Kidney capillary endothelial cell (primary cell): Measurements from ENCODE around the gene ADCY9.
A peak's percentile ranks its signal among the peaks of the same experiment; 100 is the strongest.
"Not testable (repeated sequence)": the region's sequence is repeated elsewhere in the genome, so short reads cannot be mapped to it uniquely, and the experiment has no call there.

Experiments
- DNase-seq: peaks from one replicate; pipeline ENCODE4 v3.0.0-alpha.2; 2018; ENCODE audit warnings: low spot score

ADCY9 gene

DNA sequence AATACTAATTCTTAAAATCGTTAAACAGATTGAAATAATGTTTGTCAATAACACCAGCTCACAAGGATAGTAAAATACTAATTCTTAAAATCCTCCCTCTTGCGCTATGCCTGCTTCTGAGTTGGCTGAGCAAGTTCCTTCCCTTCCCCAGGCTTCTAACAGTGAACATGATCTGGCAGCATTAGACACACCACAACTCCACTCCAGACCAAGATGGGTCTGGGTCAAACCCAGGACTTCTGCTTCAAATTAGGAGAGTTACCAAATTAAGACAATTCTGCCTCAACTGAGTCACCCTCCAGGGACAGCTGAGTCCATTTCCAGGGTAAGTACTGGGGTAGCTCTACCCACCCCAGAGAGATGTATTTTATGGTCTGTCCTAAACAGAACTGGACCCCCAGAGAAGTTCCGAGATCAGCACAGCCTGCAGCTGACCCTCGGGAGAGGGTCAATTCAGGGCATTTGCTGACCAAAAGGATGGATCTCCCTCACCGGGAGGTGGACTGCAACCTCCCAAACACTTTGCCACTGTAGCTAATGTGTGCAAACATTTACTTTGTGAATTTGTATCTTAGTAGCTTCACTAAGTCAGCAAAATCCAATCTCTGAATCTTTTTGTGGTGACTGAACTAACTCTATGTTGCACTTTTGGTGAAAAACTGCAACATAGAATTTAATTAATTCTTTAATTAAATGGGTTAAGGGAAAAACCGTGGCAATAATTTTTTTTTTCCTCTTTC is 48.8 kb downstream of the ADCY9 start:
- DNase-seq: no peak

DNA sequence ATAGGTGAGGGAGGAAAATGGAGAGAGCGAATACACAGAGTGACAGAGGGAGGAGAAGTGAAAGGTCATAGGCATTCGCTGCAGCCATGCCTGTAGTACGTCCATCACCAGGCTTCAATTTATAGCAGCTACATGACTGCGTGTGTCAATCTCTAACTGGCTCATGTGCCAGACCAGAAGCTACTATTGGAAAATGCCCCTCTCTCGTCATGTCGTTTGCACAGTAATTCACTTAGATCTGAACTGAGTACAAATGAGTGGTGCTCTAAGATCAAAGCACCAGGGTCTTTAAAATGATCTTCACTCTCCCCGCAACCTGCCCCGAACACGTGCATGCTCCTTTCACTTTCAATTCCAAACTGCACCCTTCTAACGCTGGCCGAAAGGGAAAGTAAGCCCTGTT is 51.3 kb downstream of the ADCY9 start:
- DNase-seq: no peak

DNA sequence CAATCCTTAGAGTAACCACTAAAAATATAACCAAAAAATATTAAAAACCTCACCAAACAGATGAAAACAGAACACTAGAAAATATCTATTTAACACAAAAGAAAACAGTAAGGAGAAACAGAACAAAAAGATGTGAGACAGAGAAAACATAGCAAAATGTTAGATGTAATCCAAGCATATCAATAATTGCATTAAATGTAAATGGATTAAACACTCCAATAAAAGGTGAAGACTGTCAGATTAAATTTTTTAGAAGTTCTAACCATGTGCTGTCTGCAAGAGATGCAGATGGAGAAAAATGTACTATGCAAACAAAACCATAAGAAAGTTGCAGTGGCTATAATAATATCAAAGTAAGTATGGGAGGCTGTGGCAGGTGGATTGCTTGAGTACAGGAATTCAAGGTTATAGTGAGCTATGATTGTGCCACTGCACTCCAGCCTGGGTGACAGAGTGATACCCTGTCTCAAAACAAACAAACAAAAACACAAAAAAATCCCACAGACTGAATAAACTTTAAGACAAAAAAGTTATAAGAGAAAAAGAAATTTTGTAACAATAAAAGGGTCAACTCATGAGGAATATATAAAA is 53.9 kb downstream of the ADCY9 start:
- DNase-seq: no peak

DNA sequence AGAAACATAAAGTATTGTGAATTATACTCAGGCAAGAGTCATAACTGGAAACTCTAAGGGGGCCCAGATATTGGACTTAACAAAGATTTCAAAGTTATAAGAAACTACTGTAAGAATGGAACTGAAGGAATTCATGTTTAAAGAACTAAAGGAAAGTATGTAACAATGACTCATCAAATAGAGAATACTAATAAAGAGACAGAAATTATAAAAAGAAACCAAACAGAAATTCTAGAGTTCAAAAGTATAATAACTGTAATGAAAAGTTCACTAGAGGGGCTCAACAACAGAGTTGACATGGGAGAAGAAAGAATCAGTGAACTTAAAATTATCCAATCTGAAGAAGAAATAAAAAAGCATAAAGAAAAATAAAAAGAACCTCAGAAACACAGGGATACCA is 55.4 kb downstream of the ADCY9 start:
- no peak for DNase-seq

DNA sequence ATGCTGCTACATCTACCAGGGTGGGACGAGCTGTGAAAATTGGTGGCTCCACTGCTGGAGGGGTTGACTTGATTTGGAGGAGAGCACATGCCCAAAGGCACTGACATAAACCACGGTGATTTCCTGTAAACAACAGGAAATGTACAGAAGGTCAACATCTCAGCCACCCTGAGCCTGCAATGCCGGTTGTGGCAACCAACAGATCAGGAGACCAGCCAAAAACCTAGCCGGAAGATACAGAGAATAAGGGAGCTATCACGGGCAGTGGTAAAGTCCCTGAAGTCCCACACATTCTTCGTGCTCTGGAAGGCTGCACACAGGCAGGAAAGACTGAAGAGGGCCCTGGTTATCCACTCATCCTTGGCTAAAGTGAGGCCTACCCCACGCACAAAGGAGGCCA is 56.2 kb downstream of the ADCY9 start:
- DNase-seq: no peak

DNA sequence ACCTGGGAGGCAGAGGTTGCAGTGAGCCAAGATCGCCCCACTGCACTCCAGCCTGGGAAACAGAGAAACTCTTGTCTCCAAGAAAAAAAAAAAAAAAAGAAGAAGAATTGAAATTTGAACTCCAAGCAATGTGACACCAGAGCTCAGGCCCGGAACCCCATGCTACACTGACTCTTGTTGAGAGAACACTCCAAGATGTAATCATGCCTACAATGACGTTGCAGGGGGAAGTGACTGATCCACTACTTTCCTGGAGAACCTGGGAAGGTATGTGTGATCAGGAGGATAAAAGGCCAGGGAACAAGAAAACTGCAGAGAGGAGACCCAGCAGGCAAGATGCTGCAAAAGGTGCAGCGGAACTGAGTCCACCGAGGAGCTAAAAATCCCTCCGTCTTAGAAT is 57.9 kb downstream of the ADCY9 start:
- no peak for DNase-seq

DNA sequence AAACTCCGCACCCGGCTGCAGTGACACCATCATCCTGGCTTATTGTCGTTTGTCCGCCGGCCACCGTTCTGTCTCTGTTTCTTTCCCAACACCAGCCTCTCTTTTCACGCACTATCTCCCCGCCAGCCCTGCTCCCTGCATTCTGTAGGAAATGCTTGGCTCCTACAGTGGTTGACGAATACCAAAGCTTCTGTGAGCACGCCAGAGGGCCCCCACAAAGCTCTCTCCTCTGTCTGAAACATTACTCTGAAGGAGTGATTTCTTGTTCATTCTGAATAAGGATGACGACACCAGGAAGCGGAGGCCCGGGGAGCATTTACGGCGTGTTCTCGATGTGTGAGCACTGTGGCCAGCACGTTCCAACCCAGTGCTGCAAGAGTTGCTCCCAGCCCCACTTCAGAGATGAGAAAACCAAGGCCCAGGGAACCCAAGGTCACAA is 58.8 kb downstream of the ADCY9 start:
- DNase-seq: no peak

DNA sequence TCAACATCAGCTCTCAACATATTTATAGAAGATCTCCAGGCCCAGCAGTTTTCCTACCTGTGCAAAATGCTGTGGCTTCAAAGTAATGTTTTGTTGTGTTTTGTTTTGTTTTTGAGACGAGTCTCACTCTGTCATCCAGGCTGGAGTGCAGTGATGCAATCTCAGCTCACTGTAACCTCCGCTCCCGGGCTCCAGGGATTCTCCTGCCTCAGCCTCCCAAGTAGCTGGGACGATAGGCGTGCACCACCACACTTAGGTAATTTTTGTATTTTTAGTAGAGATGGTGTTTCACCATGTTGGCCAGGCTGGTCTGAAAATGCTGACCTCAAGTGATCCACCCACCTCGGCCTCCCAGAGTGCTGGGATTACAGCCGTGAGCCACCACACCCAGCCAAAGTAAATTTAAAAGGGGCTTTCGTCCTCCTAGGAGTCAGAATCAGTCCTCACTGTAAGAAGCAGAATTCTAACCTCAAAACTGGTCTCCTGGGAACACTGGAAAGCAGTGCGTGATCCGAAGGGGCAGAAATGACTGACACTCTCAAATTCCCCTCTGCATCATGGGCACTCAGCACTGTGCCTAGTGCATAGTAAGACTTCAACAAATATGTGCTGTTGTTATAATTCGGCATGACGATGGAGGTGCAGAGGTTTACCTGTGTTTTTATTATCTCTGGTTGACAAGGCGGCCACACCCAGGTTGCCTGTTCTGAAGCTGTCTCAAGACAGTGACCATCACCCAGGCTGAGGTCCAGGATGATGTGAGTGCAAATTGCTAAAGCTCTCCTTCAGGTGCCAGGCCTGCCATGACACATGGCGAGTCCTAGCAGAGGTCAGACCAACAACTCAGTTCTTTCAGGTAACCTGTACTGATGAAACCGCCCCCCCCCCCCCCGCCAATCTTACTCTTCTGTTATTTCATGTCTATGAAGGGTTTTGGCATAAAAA is 59.8 kb downstream of the ADCY9 start:
- no peak for DNase-seq

DNA sequence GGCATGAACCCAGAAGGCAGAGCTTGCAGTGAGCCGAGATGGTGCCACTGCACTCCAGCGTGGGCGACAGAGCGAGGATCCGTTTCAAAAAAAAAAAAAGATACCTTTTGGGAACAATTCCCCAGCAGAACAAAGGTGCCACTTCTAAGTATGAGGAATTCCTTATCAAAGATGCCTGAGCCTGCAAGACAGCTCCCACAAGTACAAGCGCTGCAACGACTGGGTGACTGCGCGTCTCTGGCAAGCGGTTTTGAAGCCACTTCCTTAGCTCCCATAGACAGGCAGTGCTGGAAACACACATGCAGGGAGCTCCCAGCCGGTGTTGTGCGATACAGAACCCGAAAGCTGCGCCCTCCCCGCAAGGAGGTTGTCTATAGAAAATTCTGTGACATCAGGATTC is 60.5 kb downstream of the ADCY9 start:
- no peak for DNase-seq

DNA sequence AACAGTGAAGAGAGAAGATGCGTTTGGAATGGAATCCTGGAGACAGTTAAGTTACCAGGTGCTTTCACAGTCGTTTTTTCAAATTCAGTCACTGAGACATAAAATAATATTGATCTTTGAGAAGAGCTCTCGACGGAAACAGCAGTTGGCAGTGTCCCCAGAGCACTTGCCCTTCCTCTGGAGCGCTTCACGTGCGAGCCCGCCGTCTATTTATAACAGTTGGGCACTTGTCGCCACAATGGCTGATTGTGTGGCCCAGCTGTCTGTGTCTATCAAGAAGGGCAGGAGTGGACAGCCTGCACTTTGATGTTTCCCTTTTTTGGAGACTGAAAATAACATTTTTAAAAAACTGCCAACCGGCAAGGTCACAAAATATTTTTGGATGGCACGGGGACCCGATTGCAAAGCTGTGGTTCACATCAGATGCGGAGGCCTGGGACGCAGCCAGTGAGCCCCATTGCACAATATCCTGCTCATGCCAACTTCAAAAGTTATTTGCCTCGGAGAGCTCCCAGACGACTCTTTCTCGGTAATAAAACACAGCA is 62.9 kb downstream of the ADCY9 start:
- peak; percentile 23 for DNase-seq

DNA sequence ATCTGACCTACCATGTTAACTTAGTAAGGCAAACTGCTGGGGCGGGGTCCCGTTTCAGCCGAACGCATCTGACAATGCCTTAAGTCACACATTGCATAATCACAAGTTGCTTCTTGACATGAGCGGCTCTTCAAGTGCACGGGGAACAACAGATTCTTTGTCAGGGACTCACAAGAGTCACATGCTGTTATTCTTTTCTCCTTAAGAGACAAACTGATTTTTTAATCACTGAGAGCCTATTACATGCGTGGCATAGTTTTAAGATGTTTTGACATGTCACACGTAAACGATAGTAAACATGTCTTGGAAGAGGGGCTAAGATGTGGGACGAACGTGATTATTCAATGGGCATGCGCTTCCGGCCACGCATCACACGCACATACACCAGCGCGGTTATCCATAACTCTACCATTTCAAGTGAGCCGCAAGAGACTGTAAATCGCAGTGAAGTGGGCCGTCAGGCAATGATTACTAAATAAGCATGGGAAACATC is 63.4 kb downstream of the ADCY9 start:
- no peak for DNase-seq

DNA sequence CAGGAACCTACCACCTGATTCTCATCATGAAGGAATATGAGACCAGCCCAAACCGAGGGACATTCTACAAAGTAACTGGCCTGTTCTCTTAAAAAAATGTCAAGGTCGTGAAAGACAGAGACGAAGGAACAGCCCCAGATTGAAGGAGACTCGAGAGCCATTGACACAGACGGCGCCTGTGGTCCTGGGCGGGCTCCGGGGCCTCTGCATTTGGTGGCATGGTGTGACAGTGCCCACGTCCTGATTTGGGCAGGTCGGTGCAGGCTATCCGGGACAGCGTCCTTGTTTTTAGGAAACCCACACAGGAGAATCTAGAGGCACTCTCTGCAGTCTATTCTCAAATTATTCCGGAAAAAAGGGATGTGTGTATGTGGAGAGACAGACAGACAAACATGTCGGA is 64.1 kb downstream of the ADCY9 start:
- no peak for DNase-seq

DNA sequence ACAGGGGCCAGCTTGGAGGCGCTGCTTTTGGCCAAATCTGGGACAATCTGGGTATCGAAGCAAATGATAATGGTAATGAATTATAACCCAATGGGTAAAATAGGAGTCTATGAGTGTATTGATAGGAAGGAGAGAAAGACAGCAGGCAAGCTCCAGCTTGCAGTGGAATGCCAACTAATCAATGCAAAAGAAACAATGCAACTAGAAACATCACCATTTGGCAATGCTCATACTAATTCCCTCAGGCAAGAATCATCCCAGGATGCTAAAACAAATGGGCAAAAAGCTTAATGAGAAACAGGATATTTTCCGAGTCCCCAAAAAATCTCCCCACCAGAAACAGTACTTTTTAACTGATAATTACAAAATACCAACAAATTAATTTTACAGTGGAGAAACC is 64.7 kb downstream of the ADCY9 start:
- no peak for DNase-seq

DNA sequence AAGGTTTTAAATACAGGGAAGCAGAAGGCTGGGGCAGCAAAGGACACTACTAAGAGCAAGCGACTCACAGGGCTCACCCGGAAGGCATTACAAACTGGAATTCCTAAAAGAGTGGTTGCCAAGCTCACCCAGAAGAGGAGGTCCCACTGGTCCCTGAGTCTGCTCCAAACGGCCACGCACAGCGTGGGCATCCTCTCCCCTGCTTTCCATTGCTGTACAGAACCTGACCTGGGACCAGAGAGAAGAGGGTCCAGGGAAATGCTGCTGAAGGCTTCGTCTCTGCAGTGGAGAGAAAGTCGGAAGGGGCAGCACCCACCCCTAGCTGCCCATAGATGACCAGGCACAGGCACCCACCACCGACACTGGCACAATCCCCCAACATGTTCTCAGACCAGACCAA is 67.2 kb downstream of the ADCY9 start:
- DNase-seq: no peak

DNA sequence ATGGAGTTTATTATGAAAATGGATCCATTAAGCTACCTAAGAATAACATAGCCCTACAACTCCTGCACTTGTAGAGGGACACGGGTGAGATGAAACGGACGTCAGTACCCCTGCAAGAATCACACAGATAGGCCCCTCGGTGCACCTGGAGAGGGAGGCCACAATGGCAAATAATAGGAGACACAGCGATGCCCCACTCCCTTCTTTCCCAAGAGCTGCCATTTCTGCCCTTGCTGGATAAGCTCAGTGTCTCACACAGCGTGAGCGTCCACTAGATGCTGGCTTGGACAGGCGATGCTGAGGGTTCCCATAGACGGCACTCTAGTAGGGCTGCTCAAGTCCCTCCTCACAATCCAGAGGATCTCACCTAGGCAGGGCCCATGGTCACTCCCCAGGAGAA is 67.8 kb downstream of the ADCY9 start:
- no peak for DNase-seq

DNA sequence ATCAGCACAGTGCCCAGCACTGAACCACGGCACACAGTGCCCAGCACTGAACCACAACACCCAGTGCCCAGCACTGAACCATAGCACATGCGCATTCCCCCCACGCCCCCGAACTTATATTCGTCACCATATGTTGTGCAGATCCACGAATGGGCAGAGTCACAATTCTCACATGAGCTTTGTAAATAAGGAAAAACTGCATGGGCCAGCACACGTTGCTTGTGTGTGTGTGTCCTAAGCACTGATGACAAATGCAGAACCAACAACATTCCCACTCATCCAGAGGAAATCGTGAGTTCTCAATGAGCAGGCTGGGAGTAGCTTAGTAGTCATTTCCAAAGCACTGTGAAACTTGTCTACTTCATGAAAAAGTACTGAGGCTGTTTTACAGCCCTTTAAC is 70.0 kb downstream of the ADCY9 start:
- DNase-seq: no peak

DNA sequence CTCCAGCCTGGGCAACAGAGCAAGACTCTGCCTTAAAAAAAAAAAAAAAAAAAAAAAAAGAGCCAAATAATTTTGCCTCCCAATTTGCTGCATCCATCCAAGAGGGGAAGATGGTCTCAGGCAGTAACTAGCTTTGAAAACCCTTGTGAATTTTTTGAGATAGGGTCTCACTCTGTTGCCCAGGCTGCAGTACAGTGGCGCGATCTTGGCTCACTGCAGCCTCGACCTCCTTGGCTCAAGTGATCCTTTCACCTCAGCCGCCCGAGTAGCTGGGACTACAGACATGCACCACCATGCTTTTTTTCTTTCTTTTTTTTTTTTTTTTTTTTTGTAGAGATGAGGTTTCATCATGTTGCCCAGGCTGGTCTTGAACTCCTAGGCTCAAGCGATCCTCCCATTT is 70.7 kb downstream of the ADCY9 start:
- not testable (repeated sequence) for DNase-seq

DNA sequence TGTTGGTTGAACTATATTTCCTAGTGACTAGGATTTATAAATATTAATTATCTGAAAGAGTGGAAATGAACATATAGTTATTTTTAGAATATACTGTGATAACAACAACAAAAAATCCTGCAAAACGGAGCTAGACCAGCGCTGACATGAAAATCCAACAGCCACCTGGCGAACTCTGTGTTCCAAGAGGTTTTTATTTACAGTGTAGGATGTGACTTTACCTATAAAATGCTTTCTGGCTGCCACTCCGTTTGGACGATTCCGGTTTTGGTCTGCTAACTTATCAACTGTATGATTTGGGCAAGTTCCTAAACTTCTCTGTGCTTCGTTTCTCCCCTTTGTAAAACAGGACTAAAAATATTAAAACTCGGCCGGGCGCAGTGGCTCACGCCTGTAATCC is 73.7 kb downstream of the ADCY9 start:
- no peak for DNase-seq

DNA sequence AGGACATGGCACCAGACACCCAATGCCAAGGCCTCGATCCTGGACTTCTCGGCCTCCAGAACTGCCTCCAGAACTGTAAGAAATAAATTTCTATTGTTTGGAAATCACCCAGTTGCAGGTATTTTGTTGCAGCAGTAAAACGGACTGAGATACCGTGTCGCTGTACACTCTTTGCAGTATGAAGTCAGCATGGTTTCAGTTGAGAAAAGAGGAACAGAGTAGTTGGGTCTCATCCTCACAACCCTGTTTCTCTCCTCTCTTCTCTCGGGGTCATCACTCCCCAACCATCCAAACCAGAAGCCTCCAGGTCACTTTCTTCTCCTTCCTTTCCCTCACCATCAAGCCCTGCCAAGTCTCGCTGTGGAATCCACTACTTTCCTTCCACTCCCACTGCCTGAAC is 77.8 kb downstream of the ADCY9 start:
- no peak for DNase-seq

DNA sequence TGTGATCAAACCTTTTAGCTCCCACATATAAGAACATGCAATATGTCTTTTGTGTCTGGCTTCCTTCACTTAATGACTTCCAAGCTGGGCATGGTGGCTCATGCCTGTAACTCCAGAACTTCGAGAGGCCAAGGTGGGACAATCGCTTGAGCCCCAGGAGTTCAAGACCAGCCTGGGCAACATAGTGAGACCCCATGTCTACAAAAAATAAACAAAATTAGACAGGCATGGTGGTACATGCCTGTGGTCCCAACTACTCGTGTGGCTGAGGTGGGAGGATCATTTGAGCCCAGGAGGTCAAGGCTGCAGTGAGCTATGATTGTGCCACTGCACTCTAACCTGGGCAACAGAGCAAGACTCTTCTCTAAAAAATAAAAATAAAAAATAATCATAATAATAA is 79.3 kb downstream of the ADCY9 start:
- DNase-seq: not testable (repeated sequence)

DNA sequence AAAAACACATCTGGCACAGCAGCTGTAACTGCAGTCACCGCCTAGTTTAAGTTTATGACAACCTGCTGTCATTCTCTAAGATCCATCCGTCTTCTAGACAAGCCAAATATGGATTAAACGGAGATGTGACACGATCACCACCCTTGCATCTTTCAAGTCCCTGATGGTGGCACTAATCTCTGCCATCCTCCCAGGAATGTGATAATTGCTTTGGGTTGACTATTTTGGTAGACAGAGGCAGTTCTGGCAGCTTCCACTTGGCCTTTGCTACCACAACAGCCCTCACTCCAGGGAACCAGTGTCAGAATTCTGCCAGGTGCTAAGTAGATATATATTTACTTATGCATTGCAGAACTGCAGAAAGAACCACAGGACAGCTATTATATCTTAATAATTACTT is 81.3 kb downstream of the ADCY9 start:
- DNase-seq: no peak

DNA sequence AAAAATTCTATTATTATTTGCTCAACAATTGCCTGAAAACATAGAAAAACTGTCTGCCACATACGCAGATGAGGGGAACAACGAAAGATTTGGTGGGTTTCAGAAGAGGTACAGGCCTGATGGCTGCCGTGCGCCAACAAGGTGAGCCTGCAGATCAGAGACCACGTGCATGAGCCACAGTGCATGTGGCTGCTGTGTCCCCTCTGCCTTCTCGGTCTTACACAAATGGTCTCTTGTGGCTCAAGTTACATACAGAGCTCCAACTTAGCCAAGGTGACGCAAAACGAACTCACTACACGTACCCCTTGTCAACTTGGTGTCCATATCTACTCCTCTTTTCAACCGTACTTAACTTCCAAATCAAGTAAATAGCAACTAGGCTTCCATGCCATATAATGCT is 82.3 kb downstream of the ADCY9 start:
- no peak for DNase-seq

DNA sequence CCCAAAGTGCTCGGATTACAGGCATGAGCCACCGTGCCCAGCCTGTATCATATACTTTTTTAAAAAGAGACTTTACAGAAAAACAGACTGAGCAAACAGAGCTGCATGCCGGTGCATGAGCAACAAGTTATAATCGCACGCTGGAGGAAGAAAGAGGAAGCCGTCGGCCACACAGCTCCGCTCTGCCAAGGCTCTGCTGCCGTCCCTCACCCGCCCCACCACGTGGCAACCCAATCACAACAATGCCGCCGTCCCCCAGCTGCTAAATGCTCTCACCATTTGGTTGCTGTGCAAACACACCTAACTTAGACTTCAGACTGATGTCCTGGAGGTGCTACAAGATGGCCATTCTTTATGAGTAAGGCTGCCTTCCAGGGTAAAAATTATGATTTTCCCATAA is 83.5 kb downstream of the ADCY9 start:
- no peak for DNase-seq
